ENCODE results near the gene RBM47. TPM values are rescaled to one million over a fixed set of nuclear protein-coding genes. Genes with fewer than 3 reads are reported as not detected.
"Not testable (repeated sequence)": the region's sequence is repeated elsewhere in the genome, so short reads cannot be mapped to it uniquely, and the experiment has no call there.

RBM47 gene
- total RNA-seq, 2 experiments from 2014 or later: 2.1 to 2.2 TPM

DNA sequence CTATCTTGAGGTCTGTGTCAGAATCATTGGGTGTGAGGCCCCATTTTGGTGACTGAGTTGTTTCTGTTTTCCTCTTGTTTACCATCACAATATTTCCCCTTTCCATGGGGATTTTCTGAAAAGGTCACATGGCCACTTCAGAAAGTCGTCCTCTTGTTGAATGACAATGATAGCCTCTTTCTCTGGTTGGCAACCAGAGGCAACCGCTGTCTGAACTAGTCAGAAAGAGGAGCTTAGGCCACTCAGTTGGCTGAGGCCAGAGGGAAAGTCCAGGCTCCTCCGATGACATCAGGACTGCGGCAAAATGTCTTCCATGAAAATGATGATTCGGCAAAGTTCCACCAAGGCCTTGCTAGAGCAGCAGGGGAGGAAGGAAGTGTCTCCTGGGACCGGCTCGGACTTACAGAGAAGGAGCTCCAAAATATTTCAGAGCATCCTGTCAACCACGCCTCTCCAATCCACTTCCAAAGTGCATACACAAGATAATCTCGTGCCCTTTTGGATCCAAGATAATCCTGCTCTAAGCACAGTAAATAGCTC lies 19.1 kb upstream of the RBM47 start:
- no peaks in the 10 kb centered on the region for H3K9me3 Mint-ChIP-seq
- H3K36me3 Mint-ChIP-seq (ENCODE audit: low read depth): no peaks in the 10 kb centered on the region
- H3K4me3 Mint-ChIP-seq: no peak overlapping the region
- ChIA-PET CTCF (no interaction called here), POLR2A (no interaction called here)
- H3K27ac Mint-ChIP-seq: no peak overlapping the region
- peaks cover 4% of the 10 kb centered on the region for H3K27me3 Mint-ChIP-seq
- no peak for DNase-seq
- H3K4me1 Mint-ChIP-seq: no peaks in the 10 kb centered on the region

DNA sequence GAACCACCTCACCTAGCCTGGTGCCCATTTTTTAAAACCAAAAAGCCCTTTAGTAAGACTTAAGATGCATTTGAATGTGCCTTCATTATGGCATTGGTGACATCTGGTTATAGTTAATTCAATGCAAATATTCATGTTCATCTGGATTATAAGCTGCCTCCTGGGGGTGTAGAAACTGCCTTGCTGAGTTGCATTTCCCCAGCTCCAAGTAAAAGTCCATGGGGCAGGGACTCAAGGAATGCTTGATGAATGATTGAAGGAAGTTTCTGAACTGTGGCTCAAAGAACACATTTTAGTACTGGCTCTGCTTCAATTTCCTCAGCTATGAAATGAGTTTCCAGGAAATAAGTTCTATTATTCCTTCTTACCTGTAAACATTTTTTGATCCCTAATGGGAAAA lies 18.5 kb upstream of the RBM47 start:
- no peaks in the 10 kb centered on the region for H3K9me3 Mint-ChIP-seq
- no peak overlapping the region for H3K27ac Mint-ChIP-seq
- H3K4me3 Mint-ChIP-seq: no peak overlapping the region
- no peaks in the 10 kb centered on the region for H3K36me3 Mint-ChIP-seq (ENCODE audit: low read depth)
- POLR2A ChIA-PET: no interaction called here
- CTCF ChIA-PET: no interaction called here
- no peaks in the 10 kb centered on the region for H3K4me1 Mint-ChIP-seq
- DNase-seq: no peak
- H3K27me3 Mint-ChIP-seq: peaks cover 6% of the 10 kb centered on the region

DNA sequence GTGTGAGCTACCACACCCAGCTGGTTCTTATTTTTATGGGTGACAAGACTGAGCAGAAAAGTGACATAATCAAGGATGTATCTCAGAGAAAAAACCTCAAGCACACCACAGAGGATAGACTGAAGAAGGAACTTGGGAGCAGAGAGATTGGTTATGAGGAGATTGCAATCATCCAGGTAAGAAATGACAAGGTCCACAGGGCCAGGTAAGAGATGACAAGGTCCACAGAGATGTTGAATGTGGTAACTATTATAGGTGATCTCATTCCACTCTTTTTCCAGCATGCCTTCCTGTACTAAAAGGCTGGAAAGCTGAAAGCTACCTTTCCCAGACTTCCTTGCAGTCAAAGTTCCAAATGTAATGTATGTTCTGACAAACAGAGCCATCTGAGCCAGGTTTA lies 15.9 kb upstream of the RBM47 start:
- H3K4me1 Mint-ChIP-seq: no peaks in the 10 kb centered on the region
- CTCF ChIA-PET: no interaction called here
- H3K27me3 Mint-ChIP-seq: peaks cover 6% of the 10 kb centered on the region
- no peak overlapping the region for H3K27ac Mint-ChIP-seq
- POLR2A ChIA-PET: no interaction called here
- no peak for DNase-seq
- H3K9me3 Mint-ChIP-seq: no peaks in the 10 kb centered on the region
- H3K36me3 Mint-ChIP-seq (ENCODE audit: low read depth): no peaks in the 10 kb centered on the region
- H3K4me3 Mint-ChIP-seq: no peak overlapping the region

DNA sequence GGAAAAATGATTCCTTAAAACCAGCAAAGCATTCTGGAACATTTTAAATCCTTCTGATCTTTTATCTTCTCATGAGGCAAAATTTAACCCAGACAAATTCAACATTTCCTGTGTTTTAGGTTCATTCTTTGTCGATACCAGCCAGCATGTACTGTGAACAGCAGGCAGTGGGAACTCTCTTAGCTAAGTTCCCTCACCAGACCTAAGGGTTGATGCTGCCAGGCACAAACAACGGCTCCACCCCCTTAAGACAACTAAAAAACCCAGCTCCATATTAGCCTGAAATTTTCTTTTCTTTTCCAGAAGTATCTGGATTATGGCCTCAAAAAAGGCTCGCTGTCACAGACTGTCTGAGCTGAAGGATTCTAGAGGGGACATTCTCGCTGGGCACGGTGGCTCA lies 2.4 kb upstream of the RBM47 start:
- Mint-ChIP-seq H3K9me3 (no peaks in the 10 kb centered on the region), H3K4me1 (peaks cover 17% of the 10 kb centered on the region), H3K27ac (no peak overlapping the region), H3K27me3 (peaks cover 37% of the 10 kb centered on the region), H3K4me3 (no peak overlapping the region), H3K36me3 (ENCODE audit: low read depth) (peaks cover 3% of the 10 kb centered on the region)
- CTCF ChIA-PET: no interaction called here
- POLR2A ChIA-PET: no interaction called here
- DNase-seq: no peak

DNA sequence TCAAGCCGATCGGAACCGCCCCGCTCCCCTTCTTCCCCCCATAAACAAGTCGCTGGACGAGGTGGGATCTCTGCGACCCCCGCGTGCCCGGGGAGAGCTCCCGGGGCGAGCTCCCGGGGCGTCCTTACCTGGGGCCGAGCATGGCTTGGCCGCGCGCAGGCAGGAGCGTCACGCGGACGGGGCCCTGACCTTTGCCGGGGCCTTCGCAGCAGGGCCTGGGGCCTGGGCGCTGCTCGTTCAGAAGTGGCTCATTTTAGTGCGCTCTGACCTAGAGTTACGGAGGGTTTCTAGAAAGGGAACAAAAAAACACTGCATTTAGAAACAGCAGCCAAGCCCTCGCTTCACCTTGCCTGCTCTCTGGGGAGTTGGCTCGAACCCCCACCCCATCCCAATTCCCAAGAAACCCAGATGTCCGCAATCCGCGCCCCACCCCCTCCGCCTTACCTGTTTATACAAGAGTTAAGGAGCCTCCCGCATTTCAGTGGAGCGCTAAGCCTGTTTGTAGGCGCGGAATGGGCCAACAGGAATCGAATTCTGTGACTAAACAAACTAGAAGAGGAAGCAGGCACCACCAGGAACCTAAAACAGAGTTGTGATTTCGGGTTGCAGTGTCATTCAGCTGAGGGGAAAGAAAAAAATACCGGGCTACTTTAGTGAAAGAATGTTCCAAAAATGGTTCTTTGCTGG lies 814 bp upstream of the RBM47 start:
- Mint-ChIP-seq H3K4me1 (peaks cover 31% of the 10 kb centered on the region), H3K9me3 (no peaks in the 10 kb centered on the region), H3K4me3 (no peak overlapping the region), H3K27ac (no peak overlapping the region), H3K27me3 (peaks cover 50% of the 10 kb centered on the region), H3K36me3 (ENCODE audit: low read depth) (peaks cover 3% of the 10 kb centered on the region)
- POLR2A ChIA-PET: no interaction called here
- DNase-seq: no peak
- CTCF ChIA-PET: no interaction called here

DNA sequence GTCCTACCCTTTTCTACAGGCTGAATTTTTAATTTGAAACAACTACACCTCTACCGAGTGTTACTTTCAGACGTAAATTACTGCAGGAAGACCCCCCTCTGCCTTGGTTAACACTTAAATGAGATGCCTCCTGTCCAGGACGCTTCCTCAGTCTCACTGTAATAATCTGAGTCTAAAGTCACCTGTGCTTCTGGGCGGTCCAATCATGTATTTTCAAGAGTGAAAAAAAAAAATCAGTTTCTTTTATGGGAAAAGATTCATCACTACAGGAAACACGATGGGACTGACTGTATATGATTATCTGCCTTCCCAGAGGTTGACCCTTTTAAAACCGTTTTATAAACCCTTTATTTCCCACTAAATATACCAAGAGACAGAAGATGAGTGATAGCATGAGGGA lies 776 bp downstream of the RBM47 start:
- H3K27ac Mint-ChIP-seq: no peak overlapping the region
- H3K4me1 Mint-ChIP-seq: peaks cover 35% of the 10 kb centered on the region
- POLR2A ChIA-PET: no interaction called here
- DNase-seq: no peak
- H3K36me3 Mint-ChIP-seq (ENCODE audit: low read depth): peaks cover 3% of the 10 kb centered on the region
- H3K27me3 Mint-ChIP-seq: peaks cover 54% of the 10 kb centered on the region
- CTCF ChIA-PET: interaction anchor here (1.3 kb wide), 1 partner anchor 212 kb away, joined by 4 read pairs; no protein-coding TSS in a partner anchor
- H3K4me3 Mint-ChIP-seq: peak overlapping the region; percentile 61
- H3K9me3 Mint-ChIP-seq: no peaks in the 10 kb centered on the region

DNA sequence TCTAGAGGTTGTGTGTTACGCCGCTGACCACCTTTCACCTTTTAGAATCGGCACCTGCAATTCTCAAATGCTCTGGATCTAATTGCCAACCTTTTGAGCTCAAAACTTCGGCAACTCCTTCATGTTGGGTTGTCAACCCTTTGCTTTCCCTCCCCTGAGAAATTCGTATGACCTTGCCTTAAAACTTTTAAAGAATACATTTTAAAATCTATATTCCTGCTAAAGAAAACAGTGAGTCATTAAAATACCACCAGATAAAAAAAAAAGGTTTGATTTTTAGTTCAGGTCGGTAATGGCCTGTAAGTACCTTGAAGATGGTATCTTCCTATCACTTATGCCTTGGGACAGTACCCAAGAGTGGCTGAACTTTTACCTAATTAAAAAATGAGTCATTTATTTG lies 1.3 kb downstream of the RBM47 start:
- Mint-ChIP-seq H3K27me3 (peaks cover 54% of the 10 kb centered on the region), H3K4me3 (peak overlapping the region; percentile 61), H3K4me1 (peaks cover 37% of the 10 kb centered on the region)
- DNase-seq; H3K9me3 Mint-ChIP-seq; POLR2A ChIA-PET; H3K27ac Mint-ChIP-seq; H3K36me3 Mint-ChIP-seq (ENCODE audit: low read depth): not testable (repeated sequence)
- CTCF ChIA-PET: interaction anchor here (1.3 kb wide), 1 partner anchor 213 kb away, joined by 4 read pairs; no protein-coding TSS in a partner anchor

DNA sequence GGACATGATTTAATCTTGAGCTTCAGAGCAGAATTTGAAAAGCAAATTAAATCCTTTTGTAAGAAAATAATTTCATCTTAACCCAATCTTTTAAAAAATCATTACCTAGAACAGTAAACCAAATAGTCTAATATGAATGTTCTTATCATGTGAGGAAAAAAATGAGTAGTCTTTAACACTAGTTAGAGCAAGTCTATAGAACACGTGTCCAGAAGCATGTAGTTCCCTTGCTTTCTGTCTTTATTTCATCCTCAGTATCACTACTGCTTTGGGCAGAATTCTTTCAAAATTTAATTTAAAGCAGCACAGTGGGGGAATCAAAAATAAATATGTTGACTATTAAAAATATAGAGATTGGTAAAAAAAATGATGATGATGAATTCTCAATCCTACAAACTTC lies 2.1 kb downstream of the RBM47 start:
- H3K36me3 Mint-ChIP-seq (ENCODE audit: low read depth): peaks cover 3% of the 10 kb centered on the region
- no peak overlapping the region for H3K4me3 Mint-ChIP-seq
- H3K4me1 Mint-ChIP-seq: peaks cover 46% of the 10 kb centered on the region
- no peak for DNase-seq
- no peaks in the 10 kb centered on the region for H3K9me3 Mint-ChIP-seq
- H3K27ac Mint-ChIP-seq: no peak overlapping the region
- ChIA-PET POLR2A (no interaction called here), CTCF (interaction anchor here (1.3 kb wide), 1 partner anchor 214 kb away, joined by 4 read pairs; no protein-coding TSS in a partner anchor)
- peaks cover 54% of the 10 kb centered on the region for H3K27me3 Mint-ChIP-seq

DNA sequence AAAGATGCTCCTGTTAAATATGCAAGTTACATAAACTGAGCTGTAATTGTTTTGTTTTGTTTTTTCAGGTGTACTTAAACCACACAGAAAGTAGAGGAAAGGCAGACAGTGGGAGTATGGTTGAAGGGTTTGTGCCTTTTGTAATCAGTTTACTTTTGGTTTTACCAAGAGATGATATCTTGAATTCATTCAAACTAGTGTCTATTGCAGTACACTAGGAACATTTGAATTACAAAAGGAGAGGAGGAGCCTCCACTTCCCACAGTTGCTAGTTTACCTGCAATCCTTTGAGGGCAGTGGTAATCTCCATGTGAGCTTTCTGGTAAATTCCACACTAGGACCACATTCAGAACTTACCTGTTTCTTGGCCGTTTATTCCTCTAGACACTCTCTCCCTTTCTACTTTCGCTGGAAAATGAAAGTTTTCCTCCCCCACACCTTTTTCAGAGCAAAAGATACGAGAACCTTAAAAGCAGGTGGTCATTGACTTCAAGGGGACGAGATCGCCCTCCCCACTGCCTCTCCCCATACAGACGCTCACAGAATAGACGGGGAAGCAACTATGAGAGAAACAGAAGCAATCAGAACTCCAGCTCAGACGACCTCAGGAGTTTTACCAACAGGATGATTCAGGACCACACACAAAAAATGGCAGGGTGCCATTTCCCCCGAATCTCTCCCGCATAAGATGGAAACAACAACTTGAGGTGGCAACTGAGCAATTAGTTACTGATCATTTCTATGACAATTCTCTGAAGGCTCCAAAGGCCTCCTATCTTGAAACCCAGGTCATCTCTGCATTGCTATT lies 3.3 kb downstream of the RBM47 start:
- H3K4me1 Mint-ChIP-seq: peaks cover 57% of the 10 kb centered on the region
- H3K4me3 Mint-ChIP-seq: peak overlapping the region; percentile 27
- no peak overlapping the region for H3K27ac Mint-ChIP-seq
- peaks cover 56% of the 10 kb centered on the region for H3K27me3 Mint-ChIP-seq
- ChIA-PET CTCF (no interaction called here), POLR2A (interaction anchor here (0.7 kb wide), 1 partner anchor 19 kb away, joined by 3 read pairs; no protein-coding TSS in a partner anchor)
- H3K36me3 Mint-ChIP-seq (ENCODE audit: low read depth): peaks cover 8% of the 10 kb centered on the region
- DNase-seq: no peak
- peaks cover 4% of the 10 kb centered on the region for H3K9me3 Mint-ChIP-seq

DNA sequence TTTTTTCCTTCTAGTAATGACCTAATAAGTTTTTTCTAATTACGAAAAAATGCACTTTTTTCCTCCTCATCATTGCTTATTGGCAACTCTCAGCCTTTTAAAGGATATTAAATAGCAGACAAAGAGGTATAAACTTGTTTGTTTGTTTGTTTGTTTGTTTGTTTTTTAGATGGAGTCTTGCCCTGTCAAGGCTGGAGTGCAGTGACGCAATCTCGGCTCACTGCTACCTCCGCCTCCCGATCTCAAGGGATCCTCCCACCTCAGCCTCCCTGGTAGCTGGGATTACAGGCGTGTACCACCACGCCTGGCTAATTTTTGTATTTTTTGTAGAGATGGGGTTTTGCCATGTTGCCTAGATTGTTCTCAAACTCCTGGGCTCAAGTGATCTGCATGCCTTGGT lies 6.0 kb downstream of the RBM47 start:
- peaks cover 4% of the 10 kb centered on the region for H3K9me3 Mint-ChIP-seq
- no peak for DNase-seq
- CTCF ChIA-PET: interaction anchor here (1.4 to 2.1 kb wide), 2 partner anchors 95 to 299 kb away, joined by 3 to 6 read pairs; no protein-coding TSS in a partner anchor
- H3K36me3 Mint-ChIP-seq (ENCODE audit: low read depth): peaks cover 10% of the 10 kb centered on the region
- H3K4me3 Mint-ChIP-seq: no peak overlapping the region
- H3K27me3 Mint-ChIP-seq: peaks cover 36% of the 10 kb centered on the region
- no peak overlapping the region for H3K27ac Mint-ChIP-seq
- peaks cover 52% of the 10 kb centered on the region for H3K4me1 Mint-ChIP-seq
- POLR2A ChIA-PET: no interaction called here

DNA sequence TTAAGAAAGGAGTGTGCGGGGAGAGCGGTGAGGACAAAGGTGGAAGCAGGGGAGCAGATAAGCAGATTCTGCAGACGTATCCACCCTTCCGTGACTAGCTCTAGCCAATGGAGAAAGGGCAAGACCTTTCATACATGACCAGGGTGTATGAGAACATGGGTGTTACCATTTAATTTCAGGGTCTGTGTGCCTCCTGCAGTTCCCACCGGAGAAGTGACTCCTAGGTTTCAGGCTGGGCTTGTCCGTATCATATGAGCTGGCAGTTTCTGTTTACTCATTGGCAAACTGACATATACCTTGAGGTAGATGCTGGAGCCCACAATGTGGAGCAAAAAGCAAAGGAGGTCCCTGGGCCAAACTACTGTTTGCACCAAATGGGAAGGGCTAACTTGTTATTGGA lies 6.8 kb downstream of the RBM47 start:
- CTCF ChIA-PET: interaction anchor here (0.6 to 2.1 kb wide), 3 partner anchors 9 to 298 kb away, joined by 3 to 6 read pairs (median 3); no protein-coding TSS in a partner anchor
- H3K27ac Mint-ChIP-seq: no peak overlapping the region
- H3K27me3 Mint-ChIP-seq: peaks cover 31% of the 10 kb centered on the region
- no peak for DNase-seq
- POLR2A ChIA-PET: interaction anchor here (0.8 to 1.6 kb wide), 2 partner anchors 50 to 56 kb away, joined by 3 to 10 read pairs; no protein-coding TSS in a partner anchor
- H3K36me3 Mint-ChIP-seq (ENCODE audit: low read depth): peaks cover 7% of the 10 kb centered on the region
- H3K4me1 Mint-ChIP-seq: peaks cover 48% of the 10 kb centered on the region
- H3K4me3 Mint-ChIP-seq: no peak overlapping the region
- H3K9me3 Mint-ChIP-seq: peaks cover 4% of the 10 kb centered on the region

DNA sequence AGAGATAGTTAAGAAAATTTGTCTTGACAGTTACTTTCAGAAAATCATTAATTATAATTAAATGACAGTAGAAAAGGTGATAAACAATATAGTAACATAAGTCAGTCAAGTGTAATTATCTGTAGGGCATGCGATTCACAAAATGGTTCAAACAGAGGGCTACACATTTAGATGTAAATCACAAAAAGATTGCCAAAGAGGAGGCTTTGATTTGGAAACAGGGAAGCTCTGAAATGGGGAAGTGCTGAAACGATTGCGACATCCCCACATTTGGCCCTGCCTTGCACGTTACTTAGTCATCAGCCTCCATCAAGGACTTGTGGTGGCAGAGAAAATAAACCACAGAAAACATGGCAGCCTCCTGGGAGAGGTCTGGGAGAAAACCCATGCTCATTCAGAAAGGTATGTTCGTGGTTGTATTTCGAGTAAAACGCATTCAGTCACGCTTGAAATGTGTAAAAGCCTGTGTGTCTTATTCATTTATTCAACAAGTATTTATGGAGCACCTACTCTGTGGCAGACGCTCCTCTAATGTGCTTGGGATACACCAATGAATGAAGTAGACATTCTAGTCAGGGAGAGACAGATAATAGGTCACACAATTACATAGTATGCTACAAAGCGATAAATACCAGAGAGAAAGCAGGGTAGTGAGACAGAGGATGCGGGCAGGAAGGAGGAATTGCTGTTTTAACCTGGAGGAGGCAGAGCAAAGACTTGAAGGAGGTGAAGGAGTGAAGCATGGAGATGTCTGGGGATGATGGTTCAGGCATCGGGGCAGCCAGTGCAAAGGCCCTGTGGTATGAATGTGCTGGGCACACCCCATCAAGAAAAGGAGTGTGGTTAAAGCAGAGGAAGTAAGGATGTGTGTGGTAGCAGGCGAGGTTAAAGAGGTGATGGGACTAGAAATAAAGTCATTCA lies 7.8 kb downstream of the RBM47 start:
- peak; percentile 43 for DNase-seq
- Mint-ChIP-seq H3K36me3 (ENCODE audit: low read depth) (peaks cover 7% of the 10 kb centered on the region), H3K9me3 (peaks cover 4% of the 10 kb centered on the region), H3K27ac (peak overlapping the region; percentile 44), H3K4me1 (peaks cover 45% of the 10 kb centered on the region), H3K4me3 (no peak overlapping the region), H3K27me3 (peaks cover 21% of the 10 kb centered on the region)
- ChIA-PET POLR2A (interaction anchor here (0.8 to 1.6 kb wide), 2 partner anchors 51 to 57 kb away, joined by 3 to 10 read pairs; no protein-coding TSS in a partner anchor), CTCF (interaction anchor here (0.6 to 2.1 kb wide), 2 partner anchors 8 to 97 kb away, joined by 3 to 6 read pairs; no protein-coding TSS in a partner anchor)

Measured in activated CD4-positive, alpha-beta memory T cell treated with anti-CD3 and anti-CD28 coated beads, Interleukin-2, amount 10 ng/mL, durations not matched to agents 7 days and 5 days (primary cell).